HL-60 (cell line): Measurements from ENCODE around the gene ARHGAP40.

Experiments
- DNase-seq, 2 experiments: peaks; one replicate each; pipeline ENCODE4 v3.0.0-alpha.2; 2010 to 2020; ENCODE audit warnings: low read depth in 1 of 2, low spot score in 1 of 2
- H3K27ac ChIP-seq: fragments of 250-450 bp; sonication (Bioruptor Pico); replicated peaks from 2 replicates; pipeline ENCODE4 v1.5.1; 2020; ENCODE audit warnings: mild to moderate bottlenecking, moderate library complexity
- H3K27me3 ChIP-seq: fragments of 250-450 bp; sonication (Bioruptor Pico); 2 replicates; pipeline ENCODE4 v1.5.1; 2021; ENCODE audit warnings: mild to moderate bottlenecking, moderate library complexity; ENCODE audit not compliant: insufficient read depth, poor library complexity, severe bottlenecking
- H3K4me3 ChIP-seq: replicated peaks from 2 replicates; pipeline ENCODE4 v1.5.1; 2011; ENCODE audit warnings: mild to moderate bottlenecking, control low read depth, low read length; ENCODE audit not compliant: insufficient read depth
- GABPA ChIP-seq: IDR thresholded peaks from 2 replicates; pipeline ENCODE4 v1.6.1; 2012; ENCODE audit warnings: low read depth
- POLR2AphosphoS5 ChIP-seq: IDR thresholded peaks from 2 replicates; pipeline ENCODE4 v1.6.1; 2012; ENCODE audit warnings: low read depth
- SPI1 ChIP-seq: IDR thresholded peaks from 2 replicates; pipeline ENCODE4 v1.6.1; 2012; ENCODE audit warnings: low read depth, mild to moderate bottlenecking, borderline replicate concordance
- TF ChIP-seq, protein P1 (sequence below): IDR thresholded peaks from 2 replicates; pipeline ENCODE4 v1.6.1; 2012; ENCODE audit warnings: low read depth; ENCODE audit not compliant: insufficient replicate concordance
- TF ChIP-seq, protein P2 (sequence below): IDR thresholded peaks from one replicate; pipeline ENCODE4 v1.5.1; 2011; ENCODE audit warnings: low read length, control low read depth, inconsistent platforms; ENCODE audit not compliant: insufficient read depth

The ARHGAP40 gene

DNA sequence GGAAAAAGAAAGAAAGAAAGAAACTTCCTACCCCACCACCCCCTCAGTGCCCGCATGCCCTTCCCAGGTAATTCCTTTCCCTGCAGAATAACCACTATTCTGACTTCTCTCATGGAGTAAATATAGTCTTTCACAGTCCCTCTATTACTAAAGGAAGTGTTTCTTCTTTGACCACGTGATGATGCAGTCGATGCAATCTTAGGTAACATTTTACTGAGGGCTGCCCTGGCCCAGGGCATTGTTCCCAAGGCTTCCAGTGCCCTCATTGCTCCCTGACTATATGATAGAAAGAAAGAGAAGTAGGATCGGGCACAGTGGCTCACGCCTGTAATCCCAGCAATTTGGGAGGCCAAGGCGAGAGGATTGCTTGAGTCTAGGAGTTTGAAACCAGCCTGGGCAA is 29.1 kb downstream of the ARHGAP40 start:
- no peak overlapping the region for H3K4me3 ChIP-seq
- H3K27ac ChIP-seq = no peak overlapping the region
- no peak for DNase-seq
- TF ChIP-seq, protein P1, sequence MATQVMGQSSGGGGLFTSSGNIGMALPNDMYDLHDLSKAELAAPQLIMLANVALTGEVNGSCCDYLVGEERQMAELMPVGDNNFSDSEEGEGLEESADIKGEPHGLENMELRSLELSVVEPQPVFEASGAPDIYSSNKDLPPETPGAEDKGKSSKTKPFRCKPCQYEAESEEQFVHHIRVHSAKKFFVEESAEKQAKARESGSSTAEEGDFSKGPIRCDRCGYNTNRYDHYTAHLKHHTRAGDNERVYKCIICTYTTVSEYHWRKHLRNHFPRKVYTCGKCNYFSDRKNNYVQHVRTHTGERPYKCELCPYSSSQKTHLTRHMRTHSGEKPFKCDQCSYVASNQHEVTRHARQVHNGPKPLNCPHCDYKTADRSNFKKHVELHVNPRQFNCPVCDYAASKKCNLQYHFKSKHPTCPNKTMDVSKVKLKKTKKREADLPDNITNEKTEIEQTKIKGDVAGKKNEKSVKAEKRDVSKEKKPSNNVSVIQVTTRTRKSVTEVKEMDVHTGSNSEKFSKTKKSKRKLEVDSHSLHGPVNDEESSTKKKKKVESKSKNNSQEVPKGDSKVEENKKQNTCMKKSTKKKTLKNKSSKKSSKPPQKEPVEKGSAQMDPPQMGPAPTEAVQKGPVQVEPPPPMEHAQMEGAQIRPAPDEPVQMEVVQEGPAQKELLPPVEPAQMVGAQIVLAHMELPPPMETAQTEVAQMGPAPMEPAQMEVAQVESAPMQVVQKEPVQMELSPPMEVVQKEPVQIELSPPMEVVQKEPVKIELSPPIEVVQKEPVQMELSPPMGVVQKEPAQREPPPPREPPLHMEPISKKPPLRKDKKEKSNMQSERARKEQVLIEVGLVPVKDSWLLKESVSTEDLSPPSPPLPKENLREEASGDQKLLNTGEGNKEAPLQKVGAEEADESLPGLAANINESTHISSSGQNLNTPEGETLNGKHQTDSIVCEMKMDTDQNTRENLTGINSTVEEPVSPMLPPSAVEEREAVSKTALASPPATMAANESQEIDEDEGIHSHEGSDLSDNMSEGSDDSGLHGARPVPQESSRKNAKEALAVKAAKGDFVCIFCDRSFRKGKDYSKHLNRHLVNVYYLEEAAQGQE = no peak
- TF ChIP-seq GABPA (no peak), POLR2AphosphoS5 (no peak), SPI1 (no peak)
- TF ChIP-seq, protein P2, sequence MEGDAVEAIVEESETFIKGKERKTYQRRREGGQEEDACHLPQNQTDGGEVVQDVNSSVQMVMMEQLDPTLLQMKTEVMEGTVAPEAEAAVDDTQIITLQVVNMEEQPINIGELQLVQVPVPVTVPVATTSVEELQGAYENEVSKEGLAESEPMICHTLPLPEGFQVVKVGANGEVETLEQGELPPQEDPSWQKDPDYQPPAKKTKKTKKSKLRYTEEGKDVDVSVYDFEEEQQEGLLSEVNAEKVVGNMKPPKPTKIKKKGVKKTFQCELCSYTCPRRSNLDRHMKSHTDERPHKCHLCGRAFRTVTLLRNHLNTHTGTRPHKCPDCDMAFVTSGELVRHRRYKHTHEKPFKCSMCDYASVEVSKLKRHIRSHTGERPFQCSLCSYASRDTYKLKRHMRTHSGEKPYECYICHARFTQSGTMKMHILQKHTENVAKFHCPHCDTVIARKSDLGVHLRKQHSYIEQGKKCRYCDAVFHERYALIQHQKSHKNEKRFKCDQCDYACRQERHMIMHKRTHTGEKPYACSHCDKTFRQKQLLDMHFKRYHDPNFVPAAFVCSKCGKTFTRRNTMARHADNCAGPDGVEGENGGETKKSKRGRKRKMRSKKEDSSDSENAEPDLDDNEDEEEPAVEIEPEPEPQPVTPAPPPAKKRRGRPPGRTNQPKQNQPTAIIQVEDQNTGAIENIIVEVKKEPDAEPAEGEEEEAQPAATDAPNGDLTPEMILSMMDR = no peak
- H3K27me3 ChIP-seq = no peaks in the 10 kb centered on the region

DNA sequence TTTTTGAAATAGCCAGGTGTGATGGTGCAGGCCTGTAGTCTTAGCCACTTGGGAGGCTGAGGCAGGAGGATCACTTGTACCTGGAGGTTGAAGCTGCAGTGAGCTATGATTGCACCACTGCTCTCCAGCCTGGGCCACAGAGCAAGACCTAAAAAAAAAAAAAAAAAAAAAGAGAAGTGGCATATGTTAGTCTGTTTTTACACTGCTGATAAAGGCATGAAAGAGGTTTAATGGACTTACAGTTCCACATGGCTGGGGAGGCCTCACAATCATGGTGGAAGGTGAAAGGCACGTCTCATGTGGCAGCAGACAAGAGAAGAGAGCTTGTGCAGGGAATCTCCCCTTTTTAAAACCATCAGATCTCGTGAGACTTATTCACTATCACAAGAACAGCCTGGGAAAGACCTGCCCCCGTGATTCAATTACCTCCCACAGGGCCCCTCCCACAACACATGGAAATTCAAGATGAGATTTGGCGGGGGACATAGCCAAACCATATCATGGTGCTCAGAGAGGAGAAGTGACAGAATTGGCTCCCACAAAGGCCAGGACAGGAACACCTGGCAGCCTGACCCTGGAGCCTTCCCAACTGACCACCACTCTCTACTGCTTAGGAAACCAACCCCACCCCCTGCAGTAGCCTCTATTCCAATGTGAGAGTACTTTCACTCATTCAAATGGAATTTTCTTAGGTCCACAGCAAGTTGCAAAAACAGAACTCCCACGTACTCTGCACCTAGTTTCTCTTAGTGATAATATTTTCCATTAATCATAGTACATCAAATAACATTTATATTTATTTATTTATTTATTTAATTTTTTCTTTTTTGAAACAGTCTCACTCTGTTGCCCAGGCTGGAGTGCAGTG is 29.8 kb downstream of the ARHGAP40 start:
- Histone ChIP-seq H3K4me3 (no peak overlapping the region), H3K27me3 (no peaks in the 10 kb centered on the region), H3K27ac (no peak overlapping the region)
- TF ChIP-seq SPI1 = peak; percentile 40; the same call in 1 of the 2 replicates
- TF ChIP-seq, protein P1 = no peak
- no peak for TF ChIP-seq GABPA
- TF ChIP-seq, protein P2 = no peak
- no peak for TF ChIP-seq POLR2AphosphoS5
- no peak for DNase-seq

DNA sequence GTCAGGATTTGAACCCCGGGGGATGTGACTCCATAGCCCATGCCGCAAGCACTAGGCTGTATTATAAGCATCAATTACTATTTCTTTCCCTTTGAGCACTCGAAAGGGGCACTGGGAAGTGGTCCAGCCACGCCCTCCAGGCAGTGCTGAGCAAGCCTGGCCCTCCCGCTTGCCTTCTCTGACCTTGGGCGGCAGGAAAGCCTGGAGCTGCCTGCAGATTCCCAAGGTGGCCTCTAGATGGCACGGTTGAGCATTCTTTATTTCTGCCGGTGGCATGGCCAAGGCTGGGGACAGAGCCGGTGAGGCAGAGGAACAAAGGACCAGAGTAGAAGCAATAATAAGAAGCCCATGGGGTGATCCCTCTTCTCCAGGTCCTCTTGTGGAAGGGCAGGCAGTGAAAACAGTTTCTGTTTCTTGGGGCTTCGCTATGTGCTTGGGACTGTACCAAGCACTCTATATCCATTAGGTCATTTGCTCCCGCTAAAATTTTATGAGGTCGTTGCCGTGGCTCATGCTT is 32.0 kb downstream of the ARHGAP40 start:
- H3K27me3 ChIP-seq = no peaks in the 10 kb centered on the region
- H3K4me3 ChIP-seq = no peak overlapping the region
- no peak overlapping the region for H3K27ac ChIP-seq
- TF ChIP-seq POLR2AphosphoS5 = no peak
- TF ChIP-seq, protein P2 = peak; percentile 83
- DNase-seq = peak; percentile 35 to 62
